ENCODE data around the gene DCLRE1B. TPM values are rescaled to one million over a fixed set of nuclear protein-coding genes. Genes with fewer than 3 reads are reported as not detected.

The DCLRE1B gene
- total RNA-seq, 3 donors from 2014 or later (not counting 1 experiment from before 2014, with no cell fraction given) = 5.5 to 6.8 (median 5.9) TPM

GRCh38 chr1:113859478-113860175 lies 45.5 kb upstream of the DCLRE1B start:
- peak in 1 of 2 donors; percentile 47 for DNase-seq
- Mint-ChIP-seq H3K4me1 (peaks cover 57 to 62% of the 10 kb centered on the region in 2 donors), H3K27ac (peak overlapping the region; percentile 76 to 89), H3K9me3 (no peaks in the 10 kb centered on the region), H3K36me3 (peaks cover 20% of the 10 kb centered on the region), H3K4me3 (peak overlapping the region; percentile 65), H3K27me3 (ENCODE audit: low read depth in 2 of 2) (no peaks in the 10 kb centered on the region)
- intact Hi-C loops (cut with micrococcal nuclease) = loop anchor here (1.0 to 2.0 kb wide), 2 partner anchors 12 to 45 kb away; partner anchors contain the start of genes AP4B1, DCLRE1B and PTPN22
- Histone ChIP-seq H3K9me3 (ENCODE audit: control insufficient read depth, insufficient read depth, low read length) (no peaks in the 10 kb centered on the region), H3K4me1 (ENCODE audit: control insufficient read depth, insufficient read depth, low read length) (peaks cover 21% of the 10 kb centered on the region), H3K36me3 (ENCODE audit: control insufficient read depth, insufficient read depth, low read length) (peaks cover 43% of the 10 kb centered on the region), H3K27ac (ENCODE audit: low read length) (peak overlapping the region; percentile 66), H3K4me3 (ENCODE audit: low read length) (peak overlapping the region; percentile 4), H3K27me3 (ENCODE audit: control insufficient read depth, insufficient read depth, low read length) (no peaks in the 10 kb centered on the region)
- 8% methylated on average over 1 of the region's 3 CpGs for WGBS (ENCODE audit: insufficient coverage)
- peak; percentile 86 to 88 (median 88) for ATAC-seq
- no peak for TF ChIP-seq CTCF (IDR thresholded peaks at IDR 0.05)

- peaks cover 17% of the 10 kb centered on the region for H3K36me3 Mint-ChIP-seq
- no peaks in the 10 kb centered on the region for H3K27me3 ChIP-seq (ENCODE audit: control insufficient read depth, insufficient read depth, low read length)
- peak in 2 of 3 donors; percentile 23 to 25 for ATAC-seq
- peak overlapping the region; percentile 32 for H3K4me3 Mint-ChIP-seq
- intact Hi-C loops (cut with micrococcal nuclease) = loop anchor here (1.0 kb wide), 1 partner anchor 10 kb away; the partner anchor contains the start of gene PTPN22
- H3K4me1 Mint-ChIP-seq = peaks cover 67% of the 10 kb centered on the region in 2 donors
- WGBS (ENCODE audit: insufficient coverage) = 81% methylated on average over 2 of the region's 3 CpGs
- peak overlapping the region; percentile 66 for H3K27ac ChIP-seq (ENCODE audit: low read length)
- H3K4me1 ChIP-seq (ENCODE audit: control insufficient read depth, insufficient read depth, low read length) = peaks cover 21% of the 10 kb centered on the region
- H3K9me3 Mint-ChIP-seq = no peaks in the 10 kb centered on the region
- H3K4me3 ChIP-seq (ENCODE audit: low read length) = no peak overlapping the region
- peak overlapping the region; percentile 76 to 89 for H3K27ac Mint-ChIP-seq
- DNase-seq = no peak
- no peaks in the 10 kb centered on the region for H3K27me3 Mint-ChIP-seq (ENCODE audit: low read depth in 2 of 2)
- H3K36me3 ChIP-seq (ENCODE audit: control insufficient read depth, insufficient read depth, low read length) = peaks cover 41% of the 10 kb centered on the region
- no peaks in the 10 kb centered on the region for H3K9me3 ChIP-seq (ENCODE audit: control insufficient read depth, insufficient read depth, low read length)
- TF ChIP-seq CTCF (IDR thresholded peaks at IDR 0.05) = no peak
These were observed 44.2 kb upstream of the DCLRE1B start for GRCh38 chr1:113860891-113861290.

- Histone ChIP-seq H3K27me3 (ENCODE audit: control insufficient read depth, insufficient read depth, low read length) (no peaks in the 10 kb centered on the region), H3K4me3 (ENCODE audit: low read length) (no peak overlapping the region), H3K36me3 (ENCODE audit: control insufficient read depth, insufficient read depth, low read length) (peaks cover 33% of the 10 kb centered on the region), H3K9me3 (ENCODE audit: control insufficient read depth, insufficient read depth, low read length) (no peaks in the 10 kb centered on the region), H3K27ac (ENCODE audit: low read length) (peak overlapping the region; percentile 39), H3K4me1 (ENCODE audit: control insufficient read depth, insufficient read depth, low read length) (peaks cover 23% of the 10 kb centered on the region)
- peaks cover 10% of the 10 kb centered on the region for H3K36me3 Mint-ChIP-seq
- intact Hi-C loops (cut with micrococcal nuclease) = no loop called here
- H3K4me1 Mint-ChIP-seq = peaks cover 67 to 71% of the 10 kb centered on the region in 2 donors
- H3K9me3 Mint-ChIP-seq = no peaks in the 10 kb centered on the region
- peak overlapping the region; percentile 35 for H3K4me3 Mint-ChIP-seq
- ATAC-seq (no peak), DNase-seq (no peak)
- WGBS (ENCODE audit: insufficient coverage) = 100% methylated on average over 1 of the region's 5 CpGs
- no peak for TF ChIP-seq CTCF (IDR thresholded peaks at IDR 0.05)
- H3K27ac Mint-ChIP-seq = peak overlapping the region; percentile 76 to 89
- H3K27me3 Mint-ChIP-seq (ENCODE audit: low read depth in 2 of 2) = no peaks in the 10 kb centered on the region
These were observed 43.5 kb upstream of the DCLRE1B start for GRCh38 chr1:113861641-113862040.
